ENCODE data around the gene GADD45GIP1. TPM values are rescaled to one million over a fixed set of nuclear protein-coding genes. Genes with fewer than 3 reads are reported as not detected.

The GADD45GIP1 gene
- polyA plus RNA-seq, 1 experiment: 31.6 TPM

DNA sequence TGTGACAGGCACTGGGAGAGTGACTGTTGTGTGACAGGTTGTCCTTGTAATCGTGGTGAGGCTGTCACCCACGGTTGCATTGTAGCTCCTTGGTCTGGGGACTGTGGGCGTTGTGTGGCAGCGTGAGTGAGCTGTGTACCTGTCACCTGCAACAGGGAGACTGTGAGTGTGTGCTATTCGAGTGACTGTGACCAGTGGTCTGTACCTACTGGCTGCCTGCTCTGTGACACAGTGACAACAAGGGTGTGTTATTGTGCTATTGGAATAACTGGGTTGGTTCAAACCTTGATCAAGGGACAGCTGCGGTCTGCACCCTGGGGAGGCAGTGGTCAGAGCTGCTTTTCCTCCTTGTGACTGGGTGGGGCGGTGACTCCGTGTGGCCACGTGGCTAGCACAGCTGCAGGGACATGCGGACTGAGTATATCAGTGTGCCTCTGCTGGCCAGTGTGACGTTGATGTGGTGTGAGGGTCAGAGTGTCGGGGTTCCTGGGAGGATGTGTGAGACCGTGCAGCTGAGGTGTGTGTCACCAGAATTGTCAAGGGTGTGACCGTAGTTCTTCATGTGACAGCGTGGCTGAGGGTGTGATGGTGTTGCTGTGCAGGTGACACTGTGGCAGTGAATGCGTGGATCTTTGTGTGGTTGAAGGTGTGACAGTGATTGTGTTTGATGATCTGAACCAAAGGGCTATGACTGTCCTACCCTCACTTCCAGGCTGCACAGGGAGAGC is 28.2 kb upstream of the GADD45GIP1 start:
- ChIA-PET CTCF (interaction anchor here (2.6 to 4.9 kb wide), 2 partner anchors 76 to 109 kb away, joined by 24 to 69 read pairs; no protein-coding TSS in a partner anchor), POLR2A (no interaction called here)
- peaks cover 8% of the 10 kb centered on the region; the same call in 1 of the 2 replicates for H3K9me3 ChIP-seq (ENCODE audit: control insufficient read depth, insufficient read depth, low read length)
- H3K27ac ChIP-seq (ENCODE audit: low read depth, low read length): no peak overlapping the region
- no peak for DNase-seq (ENCODE audit: low read depth, low spot score)
- no peak overlapping the region for H3K4me3 ChIP-seq (ENCODE audit: low read depth, low read length)
- TF ChIP-seq, protein P1, sequence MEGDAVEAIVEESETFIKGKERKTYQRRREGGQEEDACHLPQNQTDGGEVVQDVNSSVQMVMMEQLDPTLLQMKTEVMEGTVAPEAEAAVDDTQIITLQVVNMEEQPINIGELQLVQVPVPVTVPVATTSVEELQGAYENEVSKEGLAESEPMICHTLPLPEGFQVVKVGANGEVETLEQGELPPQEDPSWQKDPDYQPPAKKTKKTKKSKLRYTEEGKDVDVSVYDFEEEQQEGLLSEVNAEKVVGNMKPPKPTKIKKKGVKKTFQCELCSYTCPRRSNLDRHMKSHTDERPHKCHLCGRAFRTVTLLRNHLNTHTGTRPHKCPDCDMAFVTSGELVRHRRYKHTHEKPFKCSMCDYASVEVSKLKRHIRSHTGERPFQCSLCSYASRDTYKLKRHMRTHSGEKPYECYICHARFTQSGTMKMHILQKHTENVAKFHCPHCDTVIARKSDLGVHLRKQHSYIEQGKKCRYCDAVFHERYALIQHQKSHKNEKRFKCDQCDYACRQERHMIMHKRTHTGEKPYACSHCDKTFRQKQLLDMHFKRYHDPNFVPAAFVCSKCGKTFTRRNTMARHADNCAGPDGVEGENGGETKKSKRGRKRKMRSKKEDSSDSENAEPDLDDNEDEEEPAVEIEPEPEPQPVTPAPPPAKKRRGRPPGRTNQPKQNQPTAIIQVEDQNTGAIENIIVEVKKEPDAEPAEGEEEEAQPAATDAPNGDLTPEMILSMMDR (IDR thresholded peaks at IDR 0.05; ENCODE audit: low read depth, low read length): no peak
- no peaks in the 10 kb centered on the region for H3K27me3 ChIP-seq (ENCODE audit: control insufficient read depth, insufficient read depth, low read length)

DNA sequence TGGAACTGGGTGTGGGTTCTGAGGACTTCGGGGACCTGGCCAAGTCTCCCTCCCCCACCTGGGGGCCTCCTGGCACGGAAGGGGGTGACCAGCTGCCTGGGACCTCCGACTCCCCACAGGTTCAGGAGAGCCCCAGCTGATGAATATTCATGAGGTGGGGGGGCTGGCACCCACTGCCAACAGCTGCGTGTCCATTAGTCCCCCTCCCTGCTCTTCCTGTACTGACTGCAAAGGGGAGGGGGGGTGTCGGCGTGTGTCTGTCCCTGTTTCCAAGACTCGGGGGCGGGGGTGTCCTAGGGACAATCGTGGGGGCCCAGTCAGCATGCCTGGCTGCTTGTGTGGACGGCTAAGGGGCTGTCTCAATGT is 27.6 kb upstream of the GADD45GIP1 start:
- no peak overlapping the region for H3K4me3 ChIP-seq (ENCODE audit: low read depth, low read length)

DNA sequence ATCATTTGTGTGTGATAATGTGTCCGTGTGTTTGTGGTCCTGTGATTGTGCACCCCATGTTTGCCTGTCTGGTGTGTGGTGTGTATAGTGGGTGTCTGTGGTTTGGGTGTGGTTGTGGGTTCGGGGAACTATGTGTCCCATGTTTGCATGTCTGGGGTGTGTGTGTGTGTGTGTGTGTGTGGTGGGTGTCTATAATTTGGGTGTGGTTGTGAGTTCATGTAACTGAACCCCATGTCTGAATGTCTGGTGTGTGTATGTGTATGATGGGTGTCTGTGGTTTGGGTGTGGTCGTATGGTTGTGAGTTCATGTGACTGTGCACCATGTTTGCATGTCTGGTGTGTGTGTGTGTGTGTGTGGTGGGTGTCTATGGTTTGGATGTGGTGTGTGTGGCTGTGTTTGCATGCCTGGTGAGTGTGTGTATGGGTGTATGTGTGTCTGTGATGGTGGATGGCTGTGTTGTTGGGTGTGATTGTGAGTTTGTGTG is 27.2 kb upstream of the GADD45GIP1 start:
- POLR2A ChIA-PET: interaction anchor here (0.6 kb wide), 1 partner anchor 77 kb away, joined by 4 read pairs; no protein-coding TSS in a partner anchor

More for the DNA sequence above, 27.6 kb upstream of the GADD45GIP1 start:
- no peaks in the 10 kb centered on the region for H3K27me3 ChIP-seq (ENCODE audit: control insufficient read depth, insufficient read depth, low read length)
- DNase-seq (ENCODE audit: low read depth, low spot score): no peak
- TF ChIP-seq, protein P1 (IDR thresholded peaks at IDR 0.05; ENCODE audit: low read depth, low read length): no peak
- H3K9me3 ChIP-seq (ENCODE audit: control insufficient read depth, insufficient read depth, low read length): peaks cover 7% of the 10 kb centered on the region; the same call in 1 of the 2 replicates
- ChIA-PET CTCF (interaction anchor here (2.6 to 4.9 kb wide), 2 partner anchors 76 to 109 kb away, joined by 24 to 69 read pairs; no protein-coding TSS in a partner anchor), POLR2A (no interaction called here)
- H3K27ac ChIP-seq (ENCODE audit: low read depth, low read length): no peak overlapping the region

DNA sequence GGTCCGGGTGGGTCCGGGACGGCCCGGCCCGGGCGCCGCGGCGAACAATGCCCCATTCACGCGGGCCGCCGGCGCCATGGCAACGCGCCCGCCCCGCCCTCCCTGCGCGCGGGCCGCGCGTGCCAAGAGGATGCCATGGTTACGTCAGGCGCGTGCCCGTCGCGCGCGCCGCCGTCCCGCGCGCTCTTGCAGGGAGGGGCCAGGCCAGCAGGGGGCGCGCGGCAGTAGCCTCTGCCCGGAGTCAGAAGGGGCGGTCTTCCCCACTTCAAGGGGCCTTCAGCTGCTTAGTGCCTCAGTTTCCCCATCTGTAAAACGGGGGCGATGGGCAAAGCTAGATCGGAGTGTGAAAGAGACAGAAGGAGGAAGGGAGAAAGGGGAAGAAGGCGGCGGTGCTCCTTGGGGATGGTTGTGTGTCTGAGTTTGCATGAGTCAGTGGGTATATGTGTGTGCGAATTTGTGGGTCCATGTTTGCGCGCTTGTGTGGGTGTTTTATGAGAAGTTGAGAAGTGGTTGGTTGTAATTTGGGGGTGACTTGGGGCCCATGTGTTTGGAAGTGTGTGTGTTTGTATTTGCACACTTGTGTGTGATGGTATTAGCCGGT is 26.6 kb upstream of the GADD45GIP1 start:
- POLR2A ChIA-PET: interaction anchor here (0.6 kb wide), 1 partner anchor 77 kb away, joined by 4 read pairs; no protein-coding TSS in a partner anchor
- H3K27ac ChIP-seq (ENCODE audit: low read depth, low read length): no peak overlapping the region
- no peaks in the 10 kb centered on the region; the same call in 1 of the 2 replicates for H3K9me3 ChIP-seq (ENCODE audit: control insufficient read depth, insufficient read depth, low read length)
- DNase-seq (ENCODE audit: low read depth, low spot score): peak; percentile 30
- H3K4me3 ChIP-seq (ENCODE audit: low read depth, low read length): peak overlapping the region; percentile 50
- CTCF ChIA-PET: interaction anchor here (0.5 to 4.9 kb wide), 18 partner anchors 10 to 298 kb away, joined by 3 to 69 read pairs (median 5); no protein-coding TSS in a partner anchor
- no peaks in the 10 kb centered on the region for H3K27me3 ChIP-seq (ENCODE audit: control insufficient read depth, insufficient read depth, low read length)
- TF ChIP-seq, protein P1 (IDR thresholded peaks at IDR 0.05; ENCODE audit: low read depth, low read length): peak; percentile 76

More for the DNA sequence above, 27.2 kb upstream of the GADD45GIP1 start:
- no peak for DNase-seq (ENCODE audit: low read depth, low spot score)
- CTCF ChIA-PET: interaction anchor here (0.5 to 4.9 kb wide), 16 partner anchors 10 to 297 kb away, joined by 3 to 69 read pairs (median 5); no protein-coding TSS in a partner anchor
- TF ChIP-seq, protein P1 (IDR thresholded peaks at IDR 0.05; ENCODE audit: low read depth, low read length): no peak
- H3K27ac ChIP-seq (ENCODE audit: low read depth, low read length): no peak overlapping the region
- H3K27me3 ChIP-seq (ENCODE audit: control insufficient read depth, insufficient read depth, low read length): no peaks in the 10 kb centered on the region
- no peak overlapping the region for H3K4me3 ChIP-seq (ENCODE audit: low read depth, low read length)
- H3K9me3 ChIP-seq (ENCODE audit: control insufficient read depth, insufficient read depth, low read length): peaks cover 3% of the 10 kb centered on the region; the same call in 1 of the 2 replicates

All from AG04450 (cell line).